HepG2 (cell line): ENCODE results near the gene OGFR. TPM values are rescaled to one million over a fixed set of nuclear protein-coding genes. Genes with fewer than 3 reads are reported as not detected.

ENCODE experiments used
- AGO2 ChIP-seq: fragments of 200-400 bp; formaldehyde crosslinking; optimal IDR thresholded peaks from 2 replicates; pipeline ENCODE3; 2017; ENCODE audit warnings: mild to moderate bottlenecking, low read depth, low read length, moderate library complexity
- CBX5 ChIP-seq: sonication (generic); formaldehyde crosslinking; IDR thresholded peaks from 2 replicates; pipeline ENCODE4 v1.4.0; 2020; ENCODE audit warnings: missing genetic modification reagents, borderline replicate concordance
- DNMT1 ChIP-seq: sonication (generic); formaldehyde crosslinking; IDR thresholded peaks from 2 replicates; pipeline ENCODE4 v1.5.1; 2020; ENCODE audit warnings: mild to moderate bottlenecking, missing genetic modification reagents
- HMGA1 ChIP-seq: sonication (generic); formaldehyde crosslinking; conservative IDR thresholded peaks from 2 replicates; pipeline ENCODE4 v1.4.0; 2020; ENCODE audit warnings: missing genetic modification reagents
- MXD4 ChIP-seq: IDR thresholded peaks from 2 replicates; pipeline ENCODE4 v1.6.1; 2016; ENCODE audit warnings: mild to moderate bottlenecking, missing biosample characterization, missing genetic modification reagents
- NCOA1 ChIP-seq: sonication (generic); formaldehyde crosslinking; IDR thresholded peaks from 2 replicates; pipeline ENCODE4 v1.9.0; 2021; ENCODE audit warnings: missing genetic modification reagents
- NR3C1 ChIP-seq: sonication (generic); formaldehyde crosslinking; IDR thresholded peaks from 2 replicates; pipeline ENCODE4 v1.4.0; 2020; ENCODE audit warnings: missing genetic modification reagents
- PHB2 ChIP-seq: fragments of 450-650 bp; IDR thresholded peaks from 2 replicates; pipeline ENCODE4 v1.6.1; 2018; ENCODE audit not compliant: partially characterized antibody
- RELA ChIP-seq: sonication (generic); formaldehyde crosslinking; IDR thresholded peaks from 2 replicates; pipeline ENCODE4 v1.4.0; 2020; ENCODE audit warnings: missing genetic modification reagents
- REXO4 ChIP-seq: sonication (generic); formaldehyde crosslinking; IDR thresholded peaks from 2 replicates; pipeline ENCODE4 v1.8.0; 2022; ENCODE audit warnings: missing genetic modification reagents, mild to moderate bottlenecking, borderline replicate concordance
- SCMH1 ChIP-seq: sonication (generic); formaldehyde crosslinking; IDR thresholded peaks from 2 replicates; pipeline ENCODE4 v1.9.0; 2021; ENCODE audit warnings: missing genetic modification reagents, mild to moderate bottlenecking, borderline replicate concordance
- TCF7 ChIP-seq: sonication (generic); IDR thresholded peaks from 2 replicates; pipeline ENCODE4 v1.6.1; 2016; ENCODE audit warnings: antibody characterized with exemption, low read depth
- TCF7L2 ChIP-seq: IDR thresholded peaks from 2 replicates; pipeline ENCODE4 v1.6.1; 2011; ENCODE audit warnings: mild to moderate bottlenecking, low read depth, low read length, moderate library complexity
- TOPORS ChIP-seq: sonication (generic); formaldehyde crosslinking; IDR thresholded peaks from 2 replicates; pipeline ENCODE4 v1.8.0; 2023; ENCODE audit warnings: mild to moderate bottlenecking, missing genetic modification reagents
- TSC22D2 ChIP-seq: sonication (generic); formaldehyde crosslinking; IDR thresholded peaks from 2 replicates; pipeline ENCODE4 v1.5.1; 2020; ENCODE audit warnings: missing genetic modification reagents, mild to moderate bottlenecking, borderline replicate concordance
- ZNF577 ChIP-seq: sonication (generic); formaldehyde crosslinking; IDR thresholded peaks from 2 replicates; pipeline ENCODE4 v1.4.0; 2020; ENCODE audit warnings: mild to moderate bottlenecking, low read depth, missing genetic modification reagents, borderline replicate concordance
- ZNF788 ChIP-seq: sonication (generic); formaldehyde crosslinking; IDR thresholded peaks from 2 replicates; pipeline ENCODE4 v1.5.0; 2020; ENCODE audit warnings: mild to moderate bottlenecking, missing genetic modification reagents, borderline replicate concordance
- polyA plus RNA-seq, 8 experiments: library from polyadenylated mRNA; depleted of rRNA in 3 of 8; stranded (reverse) in 7 of 8; unstranded in 1 of 8; fragments of >200 nt; fragmentation: Illumina TruSeq in 4 of 8; extraction: Trizol in 4 of 8; gene quantifications; 2 replicates each; pipeline versions ENCODE4 v1.2.1 to v1.2.3, GENCODE V29; 2011 to 2016; ENCODE audit warnings: low read depth in 4 of 8, missing spikeins in 1 of 8, mixed read lengths in 1 of 8; ENCODE audit not compliant: insufficient read depth in 1 of 8
- total RNA-seq, 5 experiments: library from RNA; depleted of rRNA; stranded (reverse); fragments of >200 nt; fragmentation: Illumina TruSeq; extraction: Trizol; gene quantifications; 2 replicates each; pipeline ENCODE4 v1.2.3, GENCODE V29; 2016; ENCODE audit warnings: low read depth in 1 of 5
- TF ChIP-seq, protein P1 (sequence below): sonication (generic); formaldehyde crosslinking; IDR thresholded peaks from 2 replicates; pipeline ENCODE4 v1.4.0; 2020; ENCODE audit warnings: missing genetic modification reagents, borderline replicate concordance
- TF ChIP-seq, protein P2 (sequence below): sonication (generic); formaldehyde crosslinking; IDR thresholded peaks from 2 replicates; pipeline ENCODE4 v1.4.0; 2020; ENCODE audit warnings: missing genetic modification reagents, mild to moderate bottlenecking, borderline replicate concordance
- TF ChIP-seq, protein P3 (sequence below): sonication (generic); formaldehyde crosslinking; IDR thresholded peaks from 2 replicates; pipeline ENCODE4 v1.4.0; 2020; ENCODE audit warnings: mild to moderate bottlenecking, missing genetic modification reagents
- TF ChIP-seq, protein P4 (sequence below), 2 experiments: sonication (generic) in 1 of 2; formaldehyde crosslinking in 1 of 2; IDR thresholded peaks; 2 replicates each; pipeline versions ENCODE4 v1.4.0 to v1.6.1; 2018 to 2020; ENCODE audit warnings: missing genetic modification reagents in 2 of 2, borderline replicate concordance in 1 of 2, low read depth in 1 of 2, mild to moderate bottlenecking in 1 of 2, missing biosample characterization in 1 of 2
- TF ChIP-seq, protein P5 (sequence below): sonication (generic); formaldehyde crosslinking; IDR thresholded peaks from 2 replicates; pipeline ENCODE4 v1.8.1; 2023; ENCODE audit warnings: missing genetic modification reagents, inconsistent platforms, borderline replicate concordance

Gene OGFR
- total and polyA plus RNA-seq, 2 of the 13 experiments (the other 11 are each of a cell fraction or from before 2014, with no cell fraction given): 47.7 to 81.8 TPM

DNA sequence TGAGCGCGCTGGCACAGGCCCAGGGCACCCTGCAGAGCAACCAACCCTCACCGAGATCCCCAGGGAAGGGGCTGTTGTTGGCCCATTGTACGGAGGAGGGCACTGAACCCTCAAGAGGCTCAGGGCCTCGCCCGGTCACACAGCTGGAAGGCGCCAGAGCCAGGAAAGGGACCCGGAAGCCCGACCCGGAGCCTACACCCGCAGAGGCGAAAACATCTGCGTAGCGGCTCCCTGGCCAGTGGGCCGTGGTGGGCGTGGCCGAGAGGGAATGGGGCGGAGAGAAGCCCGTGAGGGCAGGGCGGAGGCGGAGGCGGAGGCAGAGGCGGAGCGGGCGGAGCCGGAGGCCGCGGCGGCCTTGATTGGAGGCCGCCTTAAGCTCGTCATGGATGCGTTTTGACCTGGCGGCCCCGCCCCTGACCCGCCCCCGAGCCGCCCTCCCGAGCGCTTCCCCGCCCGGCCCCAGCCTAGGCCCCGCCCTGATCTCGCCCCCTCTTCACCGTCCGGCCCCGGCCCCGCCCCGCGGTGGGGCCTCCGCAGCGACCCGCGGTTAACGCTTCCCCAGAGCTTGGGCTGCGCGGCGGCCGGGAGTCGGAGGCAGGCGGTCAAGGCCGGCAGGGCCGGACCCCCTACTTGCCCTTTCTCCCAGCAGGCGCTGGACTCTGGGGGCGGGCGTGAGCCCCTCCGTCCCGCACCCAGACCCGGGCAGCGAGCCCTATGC lies 10.5 kb upstream of the OGFR start (continued):
- TF ChIP-seq PHB2: no peak
- TF ChIP-seq RELA (CRISPR knock-in tag): 0 out of 2 replicates have a peak, but pooled peaks have one; percentile 46
- TF ChIP-seq TCF7: no peak
- TF ChIP-seq TCF7L2: no peak
- no peak for TF ChIP-seq NR3C1 (CRISPR knock-in tag)
- TF ChIP-seq, protein P1, sequence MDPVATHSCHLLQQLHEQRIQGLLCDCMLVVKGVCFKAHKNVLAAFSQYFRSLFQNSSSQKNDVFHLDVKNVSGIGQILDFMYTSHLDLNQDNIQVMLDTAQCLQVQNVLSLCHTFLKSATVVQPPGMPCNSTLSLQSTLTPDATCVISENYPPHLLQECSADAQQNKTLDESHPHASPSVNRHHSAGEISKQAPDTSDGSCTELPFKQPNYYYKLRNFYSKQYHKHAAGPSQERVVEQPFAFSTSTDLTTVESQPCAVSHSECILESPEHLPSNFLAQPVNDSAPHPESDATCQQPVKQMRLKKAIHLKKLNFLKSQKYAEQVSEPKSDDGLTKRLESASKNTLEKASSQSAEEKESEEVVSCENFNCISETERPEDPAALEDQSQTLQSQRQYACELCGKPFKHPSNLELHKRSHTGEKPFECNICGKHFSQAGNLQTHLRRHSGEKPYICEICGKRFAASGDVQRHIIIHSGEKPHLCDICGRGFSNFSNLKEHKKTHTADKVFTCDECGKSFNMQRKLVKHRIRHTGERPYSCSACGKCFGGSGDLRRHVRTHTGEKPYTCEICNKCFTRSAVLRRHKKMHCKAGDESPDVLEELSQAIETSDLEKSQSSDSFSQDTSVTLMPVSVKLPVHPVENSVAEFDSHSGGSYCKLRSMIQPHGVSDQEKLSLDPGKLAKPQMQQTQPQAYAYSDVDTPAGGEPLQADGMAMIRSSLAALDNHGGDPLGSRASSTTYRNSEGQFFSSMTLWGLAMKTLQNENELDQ (CRISPR knock-in tag): no peak
- TF ChIP-seq DNMT1 (CRISPR knock-in tag): no peak; the same call in 1 of the 2 replicates
- no peak for TF ChIP-seq AGO2
- TF ChIP-seq SCMH1 (CRISPR knock-in tag): no peak
- peak; percentile 89; the same call in 1 of the 2 replicates for TF ChIP-seq NCOA1 (CRISPR knock-in tag)
- TF ChIP-seq ZNF788 (CRISPR knock-in tag): peak; percentile 26; the same call in 1 of the 2 replicates
- TF ChIP-seq, protein P2, sequence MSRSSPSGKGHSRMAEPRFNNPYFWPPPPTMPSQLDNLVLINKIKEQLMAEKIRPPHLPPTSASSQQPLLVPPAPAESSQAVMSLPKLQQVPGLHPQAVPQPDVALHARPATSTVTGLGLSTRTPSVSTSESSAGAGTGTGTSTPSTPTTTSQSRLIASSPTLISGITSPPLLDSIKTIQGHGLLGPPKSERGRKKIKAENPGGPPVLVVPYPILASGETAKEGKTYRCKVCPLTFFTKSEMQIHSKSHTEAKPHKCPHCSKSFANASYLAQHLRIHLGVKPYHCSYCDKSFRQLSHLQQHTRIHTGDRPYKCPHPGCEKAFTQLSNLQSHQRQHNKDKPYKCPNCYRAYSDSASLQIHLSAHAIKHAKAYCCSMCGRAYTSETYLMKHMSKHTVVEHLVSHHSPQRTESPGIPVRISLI (CRISPR knock-in tag): no peak; the same call in 1 of the 2 replicates
- TF ChIP-seq REXO4 (CRISPR knock-in tag): no peak
- TF ChIP-seq CBX5 (CRISPR knock-in tag): peak; percentile 84
- TF ChIP-seq ZNF577 (CRISPR knock-in tag): no peak
- TF ChIP-seq, protein P3, sequence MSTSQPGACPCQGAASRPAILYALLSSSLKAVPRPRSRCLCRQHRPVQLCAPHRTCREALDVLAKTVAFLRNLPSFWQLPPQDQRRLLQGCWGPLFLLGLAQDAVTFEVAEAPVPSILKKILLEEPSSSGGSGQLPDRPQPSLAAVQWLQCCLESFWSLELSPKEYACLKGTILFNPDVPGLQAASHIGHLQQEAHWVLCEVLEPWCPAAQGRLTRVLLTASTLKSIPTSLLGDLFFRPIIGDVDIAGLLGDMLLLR (CRISPR knock-in tag): peak; percentile 43; the same call in 1 of the 2 replicates
- TF ChIP-seq HMGA1 (CRISPR knock-in tag): no peak
- TF ChIP-seq, protein P4, sequence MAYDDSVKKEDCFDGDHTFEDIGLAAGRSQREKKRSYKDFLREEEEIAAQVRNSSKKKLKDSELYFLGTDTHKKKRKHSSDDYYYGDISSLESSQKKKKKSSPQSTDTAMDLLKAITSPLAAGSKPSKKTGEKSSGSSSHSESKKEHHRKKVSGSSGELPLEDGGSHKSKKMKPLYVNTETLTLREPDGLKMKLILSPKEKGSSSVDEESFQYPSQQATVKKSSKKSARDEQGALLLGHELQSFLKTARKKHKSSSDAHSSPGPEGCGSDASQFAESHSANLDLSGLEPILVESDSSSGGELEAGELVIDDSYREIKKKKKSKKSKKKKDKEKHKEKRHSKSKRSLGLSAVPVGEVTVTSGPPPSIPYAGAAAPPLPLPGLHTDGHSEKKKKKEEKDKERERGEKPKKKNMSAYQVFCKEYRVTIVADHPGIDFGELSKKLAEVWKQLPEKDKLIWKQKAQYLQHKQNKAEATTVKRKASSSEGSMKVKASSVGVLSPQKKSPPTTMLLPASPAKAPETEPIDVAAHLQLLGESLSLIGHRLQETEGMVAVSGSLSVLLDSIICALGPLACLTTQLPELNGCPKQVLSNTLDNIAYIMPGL (CRISPR knock-in tag; IDR thresholded peaks at IDR 0.05; ENCODE audit: borderline replicate concordance in 1 of 2, low read depth in 1 of 2): peak; percentile 44 to 56
- TF ChIP-seq, protein P5, sequence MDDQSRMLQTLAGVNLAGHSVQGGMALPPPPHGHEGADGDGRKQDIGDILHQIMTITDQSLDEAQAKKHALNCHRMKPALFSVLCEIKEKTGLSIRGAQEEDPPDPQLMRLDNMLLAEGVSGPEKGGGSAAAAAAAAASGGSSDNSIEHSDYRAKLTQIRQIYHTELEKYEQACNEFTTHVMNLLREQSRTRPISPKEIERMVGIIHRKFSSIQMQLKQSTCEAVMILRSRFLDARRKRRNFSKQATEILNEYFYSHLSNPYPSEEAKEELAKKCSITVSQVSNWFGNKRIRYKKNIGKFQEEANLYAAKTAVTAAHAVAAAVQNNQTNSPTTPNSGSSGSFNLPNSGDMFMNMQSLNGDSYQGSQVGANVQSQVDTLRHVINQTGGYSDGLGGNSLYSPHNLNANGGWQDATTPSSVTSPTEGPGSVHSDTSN (CRISPR knock-in tag): no peak
- peak; percentile 58; the same call in 1 of the 2 replicates for TF ChIP-seq MXD4 (CRISPR knock-in tag)
- no peak; the same call in 1 of the 2 replicates for TF ChIP-seq TOPORS (CRISPR knock-in tag)
- no peak for TF ChIP-seq TSC22D2 (CRISPR knock-in tag)
